Adrenal gland (tissue), 5 donors: ENCODE data around the gene VGLL4.

Experiments
- POLR2A ChIP-seq, 2 donors: fragments of 450-650 bp; IDR thresholded peaks; one replicate each; pipeline ENCODE4 v1.6.1; 2017; ENCODE audit warnings: antibody characterized with exemption in 2 of 2, mild to moderate bottlenecking in 2 of 2, moderate library complexity in 1 of 2
- TF ChIP-seq, protein P1 (sequence below), 6 experiments: fragments of 450-650 bp in 4 of 6; fragments of 200-600 bp in 2 of 6; sonication (generic) in 1 of 6; IDR thresholded peaks; 1 replicate in 5 of 6; 2 replicates in 1 of 6; pipeline versions ENCODE4 v1.5.1 to v1.8.0; 2016 to 2021; ENCODE audit warnings: antibody characterized with exemption in 6 of 6, mild to moderate bottlenecking in 2 of 6, moderate library complexity in 1 of 6
- donor health status: DM: no; HTN: no; CAD: no.

- TF ChIP-seq, protein P1, sequence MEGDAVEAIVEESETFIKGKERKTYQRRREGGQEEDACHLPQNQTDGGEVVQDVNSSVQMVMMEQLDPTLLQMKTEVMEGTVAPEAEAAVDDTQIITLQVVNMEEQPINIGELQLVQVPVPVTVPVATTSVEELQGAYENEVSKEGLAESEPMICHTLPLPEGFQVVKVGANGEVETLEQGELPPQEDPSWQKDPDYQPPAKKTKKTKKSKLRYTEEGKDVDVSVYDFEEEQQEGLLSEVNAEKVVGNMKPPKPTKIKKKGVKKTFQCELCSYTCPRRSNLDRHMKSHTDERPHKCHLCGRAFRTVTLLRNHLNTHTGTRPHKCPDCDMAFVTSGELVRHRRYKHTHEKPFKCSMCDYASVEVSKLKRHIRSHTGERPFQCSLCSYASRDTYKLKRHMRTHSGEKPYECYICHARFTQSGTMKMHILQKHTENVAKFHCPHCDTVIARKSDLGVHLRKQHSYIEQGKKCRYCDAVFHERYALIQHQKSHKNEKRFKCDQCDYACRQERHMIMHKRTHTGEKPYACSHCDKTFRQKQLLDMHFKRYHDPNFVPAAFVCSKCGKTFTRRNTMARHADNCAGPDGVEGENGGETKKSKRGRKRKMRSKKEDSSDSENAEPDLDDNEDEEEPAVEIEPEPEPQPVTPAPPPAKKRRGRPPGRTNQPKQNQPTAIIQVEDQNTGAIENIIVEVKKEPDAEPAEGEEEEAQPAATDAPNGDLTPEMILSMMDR (IDR thresholded peaks at IDR 0.05): no peak
- TF ChIP-seq POLR2A (IDR thresholded peaks at IDR 0.05): no peak
These were observed 120.1 kb downstream of the VGLL4 start for GRCh38 chr3:11523572-11524101.
